GM20000 (cell line): ENCODE results near the gene WDR27.

Experiments used
- DNase-seq: peaks from one replicate; pipeline ENCODE4 v3.0.0; 2012; ENCODE audit warnings: low spot score
- CTCF ChIP-seq: IDR thresholded peaks from 2 replicates; pipeline ENCODE4 v1.5.1; 2012; ENCODE audit warnings: mild to moderate bottlenecking, control low read depth; ENCODE audit errors: extremely low read depth, missing control alignments

Gene WDR27

GRCh38 chr6:169627736-169628607 lies 73.9 kb downstream of the WDR27 start:
- no peak for DNase-seq
- TF ChIP-seq CTCF = no peak

DNA sequence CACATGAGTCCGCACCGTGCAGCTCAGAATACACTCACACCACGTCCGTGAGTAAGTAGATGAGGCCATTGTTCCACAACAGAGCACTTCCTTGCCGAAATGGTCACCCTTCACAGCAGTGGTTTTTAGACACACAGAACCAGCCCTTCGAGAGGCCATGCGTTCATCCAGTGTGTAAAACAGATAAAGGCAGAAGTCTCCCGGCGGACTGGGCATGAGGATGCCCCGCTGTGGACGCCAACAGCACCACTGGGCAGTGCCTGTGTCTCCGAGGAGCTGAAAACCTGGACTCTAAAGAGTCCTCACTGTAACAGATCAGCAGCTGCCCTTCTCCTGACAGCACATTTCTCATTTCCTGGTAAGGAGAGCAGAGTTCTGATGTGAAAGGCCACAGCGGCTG lies 75.2 kb downstream of the WDR27 start:
- TF ChIP-seq CTCF = no peak
- no peak for DNase-seq

DNA sequence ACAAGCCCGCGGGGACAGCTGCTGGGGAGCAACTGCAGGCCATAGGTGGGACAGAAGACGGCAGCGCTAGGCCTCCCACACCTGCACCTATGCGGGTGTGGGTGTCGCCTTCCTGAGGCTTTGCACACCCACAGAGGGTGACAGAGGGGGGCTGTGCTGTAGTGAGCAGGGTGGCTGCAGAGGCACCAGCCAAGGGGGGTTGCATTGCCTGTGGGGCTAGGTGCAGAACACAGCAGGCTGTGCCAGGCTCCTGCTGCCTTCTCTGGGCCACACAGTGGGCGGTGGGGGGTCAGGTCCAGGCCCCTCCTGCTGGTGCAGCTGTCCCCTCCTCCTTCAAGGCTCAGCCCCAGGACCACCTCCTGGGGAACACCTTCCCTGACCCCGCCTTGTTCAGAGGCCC lies 75.7 kb downstream of the WDR27 start:
- TF ChIP-seq CTCF = no peak
- DNase-seq = no peak

- no peak for DNase-seq
- no peak for TF ChIP-seq CTCF
These were observed 76.5 kb downstream of the WDR27 start for GRCh38 chr6:169625376-169625775.

DNA sequence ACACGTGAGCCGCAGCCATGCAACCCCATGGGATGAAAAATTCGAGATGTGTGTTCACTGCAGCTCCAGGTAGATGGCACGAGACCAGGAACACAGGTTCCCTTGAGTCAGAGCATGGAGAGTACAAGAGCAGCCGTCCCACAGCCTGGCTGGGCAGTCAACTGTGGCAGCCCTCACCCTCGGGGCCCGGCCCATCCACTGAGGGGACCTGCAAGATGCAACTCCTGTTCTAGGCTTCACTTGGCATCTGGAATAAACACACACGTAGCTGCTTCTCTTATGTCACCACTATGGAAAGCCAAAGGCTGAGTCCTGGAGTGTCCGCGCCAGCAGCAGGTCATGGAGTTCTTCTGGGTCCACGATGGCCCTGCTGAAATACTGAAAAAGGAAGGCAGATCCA lies 77.0 kb downstream of the WDR27 start:
- no peak for TF ChIP-seq CTCF
- no peak for DNase-seq

GRCh38 chr6:169623975-169624374 lies 77.9 kb downstream of the WDR27 start:
- no peak for DNase-seq
- TF ChIP-seq CTCF = no peak

DNA sequence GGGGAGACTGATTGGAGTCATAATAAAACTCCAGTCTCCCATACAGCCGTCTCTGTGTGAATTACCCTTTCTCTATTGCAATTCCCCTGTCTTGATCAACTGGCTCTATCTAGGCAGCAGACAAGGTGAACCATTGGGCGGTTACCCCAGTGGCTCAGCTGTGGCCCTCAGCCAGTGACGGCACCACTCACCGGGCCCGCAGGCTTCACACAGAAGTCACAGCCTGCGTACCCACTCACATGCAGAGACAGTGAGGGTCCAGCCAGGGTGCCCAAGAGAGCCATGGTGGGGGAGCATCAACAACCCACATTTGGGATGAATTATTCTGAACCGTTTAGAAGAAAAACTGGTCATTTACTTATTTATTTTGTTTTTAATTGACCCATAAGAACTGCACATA lies 78.5 kb downstream of the WDR27 start:
- no peak for DNase-seq
- TF ChIP-seq CTCF = no peak
